ENCODE measurements around the gene TWIST2.

DNA sequence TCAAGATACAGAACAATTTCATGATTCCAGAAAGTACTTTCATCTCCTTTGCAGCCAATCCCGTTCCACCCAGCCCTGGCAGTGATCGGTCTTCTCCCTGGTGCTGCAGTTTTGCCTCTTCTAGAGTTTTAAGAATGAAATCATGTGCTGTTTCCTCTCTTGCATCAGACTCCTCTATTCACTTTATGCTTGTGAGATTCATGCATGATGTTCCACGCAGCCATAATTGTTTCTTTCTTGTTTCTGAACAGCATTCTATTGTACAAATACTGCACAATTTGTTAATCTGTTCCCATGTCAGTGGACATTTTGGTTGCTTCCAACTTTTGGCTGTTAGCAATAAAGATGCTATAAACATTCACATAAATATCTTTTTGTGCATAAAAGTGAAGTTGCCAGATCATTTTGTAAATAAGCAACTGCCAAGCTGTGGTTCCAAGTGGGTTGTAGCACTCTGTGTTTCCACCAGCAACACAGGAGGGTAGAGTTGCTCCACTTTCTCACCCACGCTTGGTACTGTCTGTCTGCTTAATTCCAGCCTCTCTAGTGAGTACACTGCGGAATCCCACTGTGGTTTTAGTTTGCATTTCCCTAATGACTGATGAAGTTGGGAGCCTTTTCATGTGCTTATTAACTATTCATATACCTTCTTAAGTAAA is 104.5 kb downstream of the TWIST2 start:
- TF ChIP-seq POLR2A (IDR thresholded peaks at IDR 0.05) = no peak
- TF ChIP-seq, protein P1, sequence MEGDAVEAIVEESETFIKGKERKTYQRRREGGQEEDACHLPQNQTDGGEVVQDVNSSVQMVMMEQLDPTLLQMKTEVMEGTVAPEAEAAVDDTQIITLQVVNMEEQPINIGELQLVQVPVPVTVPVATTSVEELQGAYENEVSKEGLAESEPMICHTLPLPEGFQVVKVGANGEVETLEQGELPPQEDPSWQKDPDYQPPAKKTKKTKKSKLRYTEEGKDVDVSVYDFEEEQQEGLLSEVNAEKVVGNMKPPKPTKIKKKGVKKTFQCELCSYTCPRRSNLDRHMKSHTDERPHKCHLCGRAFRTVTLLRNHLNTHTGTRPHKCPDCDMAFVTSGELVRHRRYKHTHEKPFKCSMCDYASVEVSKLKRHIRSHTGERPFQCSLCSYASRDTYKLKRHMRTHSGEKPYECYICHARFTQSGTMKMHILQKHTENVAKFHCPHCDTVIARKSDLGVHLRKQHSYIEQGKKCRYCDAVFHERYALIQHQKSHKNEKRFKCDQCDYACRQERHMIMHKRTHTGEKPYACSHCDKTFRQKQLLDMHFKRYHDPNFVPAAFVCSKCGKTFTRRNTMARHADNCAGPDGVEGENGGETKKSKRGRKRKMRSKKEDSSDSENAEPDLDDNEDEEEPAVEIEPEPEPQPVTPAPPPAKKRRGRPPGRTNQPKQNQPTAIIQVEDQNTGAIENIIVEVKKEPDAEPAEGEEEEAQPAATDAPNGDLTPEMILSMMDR (IDR thresholded peaks at IDR 0.05) = no peak

All from breast epithelium (tissue), 3 donors.